GM18505 (cell line): ENCODE measurements around the gene IVL.

Experiments
- ATAC-seq: cut with Tn5 transposase; IDR thresholded peaks from one replicate; pipeline ENCODE4 v1.9.1; 2021; ENCODE audit not compliant: unreplicated experiment
- POLR2A ChIP-seq: IDR thresholded peaks from 4 replicates; pipeline ENCODE4 v1.6.1; 2011; ENCODE audit warnings: borderline replicate concordance; ENCODE audit not compliant: insufficient read depth, insufficient read length; ENCODE audit errors: extremely low read depth

Gene IVL

GRCh38 chr1:152917794-152918193, 9.4 kb downstream of the IVL start:
- ATAC-seq, result no peak
- no peak for TF ChIP-seq POLR2A

- no peak for ATAC-seq
- TF ChIP-seq POLR2A, result no peak
These were observed 10.7 kb downstream of the IVL start for GRCh38 chr1:152919071-152919470.

- ATAC-seq, result no peak
- TF ChIP-seq POLR2A, result no peak
These were observed 15.8 kb downstream of the IVL start for GRCh38 chr1:152924191-152924590.

- TF ChIP-seq POLR2A, result no peak
- ATAC-seq, result no peak
These were observed 17.7 kb downstream of the IVL start for GRCh38 chr1:152926091-152926490.

GRCh38 chr1:152928671-152929070, 20.3 kb downstream of the IVL start:
- ATAC-seq, result no peak
- no peak for TF ChIP-seq POLR2A

- TF ChIP-seq POLR2A, result no peak
- ATAC-seq, result no peak
These were observed 23.9 kb downstream of the IVL start for GRCh38 chr1:152932170-152932811.

- no peak for ATAC-seq
- TF ChIP-seq POLR2A, result no peak
These were observed 24.9 kb downstream of the IVL start for GRCh38 chr1:152933196-152933595.

GRCh38 chr1:152940614-152941013, 32.3 kb downstream of the IVL start:
- no peak for TF ChIP-seq POLR2A
- ATAC-seq, result no peak

- no peak for ATAC-seq
- TF ChIP-seq POLR2A, result no peak
These were observed 32.8 kb downstream of the IVL start for GRCh38 chr1:152941037-152941711.

GRCh38 chr1:152942161-152942560, 33.8 kb downstream of the IVL start:
- ATAC-seq, result no peak
- TF ChIP-seq POLR2A, result no peak

- ATAC-seq, result no peak
These were observed 37.9 kb downstream of the IVL start for GRCh38 chr1:152946248-152946647.

GRCh38 chr1:152946651-152947256, 38.4 kb downstream of the IVL start, which contains the start of gene SPRR5:
Gene SPRR5, plus strand, starts transcription at chr1:152947206. Its CDS starts 1,349 bp downstream, at chr1:152948555.
- no peak for ATAC-seq
- TF ChIP-seq POLR2A, result no peak

More at GRCh38 chr1:152946248-152946647, 37.9 kb downstream of the IVL start:
- no peak for TF ChIP-seq POLR2A

GRCh38 chr1:152951711-152952110, 43.4 kb downstream of the IVL start:
- no peak for ATAC-seq
- TF ChIP-seq POLR2A, result no peak

GRCh38 chr1:152953761-152954160, 45.4 kb downstream of the IVL start:
- ATAC-seq, result no peak
- TF ChIP-seq POLR2A, result no peak

GRCh38 chr1:152954436-152954835, 46.1 kb downstream of the IVL start:
- no peak for ATAC-seq
- TF ChIP-seq POLR2A, result no peak

- TF ChIP-seq POLR2A, result no peak
- no peak for ATAC-seq
These were observed 49.2 kb downstream of the IVL start for GRCh38 chr1:152957561-152957960.
